Fibroblast of the aortic adventitia (primary cell): ENCODE data around the gene PLEKHF1. TPM values are rescaled to one million over a fixed set of nuclear protein-coding genes. Genes with fewer than 3 reads are reported as not detected.
A peak's percentile ranks its signal among the peaks of the same experiment; 100 is the strongest.

Experiments used
- DNase-seq: peaks from one replicate; pipeline ENCODE4 v3.0.0-alpha.2; 2010; ENCODE audit warnings: low read depth
- H3K4me3 ChIP-seq: 2 replicates; pipeline ENCODE4 v1.5.1; 2011; ENCODE audit warnings: low read depth, mild to moderate bottlenecking, control low read depth, low read length, moderate library complexity
- total RNA-seq: library from RNA; depleted of rRNA; stranded (reverse); fragments of >200 nt; gene quantifications from 2 replicates; pipeline ENCODE4 v1.2.3, GENCODE V29; 2012; ENCODE audit warnings: low replicate concordance
- TF ChIP-seq, protein P1 (sequence below): IDR thresholded peaks from 2 replicates; pipeline ENCODE4 v1.5.1; 2011; ENCODE audit warnings: mild to moderate bottlenecking, low read length, control low read depth, inconsistent platforms; ENCODE audit not compliant: insufficient read depth

PLEKHF1 gene
- total RNA-seq, 1 donor = 29.4 TPM

- TF ChIP-seq, protein P1, sequence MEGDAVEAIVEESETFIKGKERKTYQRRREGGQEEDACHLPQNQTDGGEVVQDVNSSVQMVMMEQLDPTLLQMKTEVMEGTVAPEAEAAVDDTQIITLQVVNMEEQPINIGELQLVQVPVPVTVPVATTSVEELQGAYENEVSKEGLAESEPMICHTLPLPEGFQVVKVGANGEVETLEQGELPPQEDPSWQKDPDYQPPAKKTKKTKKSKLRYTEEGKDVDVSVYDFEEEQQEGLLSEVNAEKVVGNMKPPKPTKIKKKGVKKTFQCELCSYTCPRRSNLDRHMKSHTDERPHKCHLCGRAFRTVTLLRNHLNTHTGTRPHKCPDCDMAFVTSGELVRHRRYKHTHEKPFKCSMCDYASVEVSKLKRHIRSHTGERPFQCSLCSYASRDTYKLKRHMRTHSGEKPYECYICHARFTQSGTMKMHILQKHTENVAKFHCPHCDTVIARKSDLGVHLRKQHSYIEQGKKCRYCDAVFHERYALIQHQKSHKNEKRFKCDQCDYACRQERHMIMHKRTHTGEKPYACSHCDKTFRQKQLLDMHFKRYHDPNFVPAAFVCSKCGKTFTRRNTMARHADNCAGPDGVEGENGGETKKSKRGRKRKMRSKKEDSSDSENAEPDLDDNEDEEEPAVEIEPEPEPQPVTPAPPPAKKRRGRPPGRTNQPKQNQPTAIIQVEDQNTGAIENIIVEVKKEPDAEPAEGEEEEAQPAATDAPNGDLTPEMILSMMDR = no peak
- no peak overlapping the region for H3K4me3 ChIP-seq
- no peak for DNase-seq
Observed at GRCh38 chr19:29655648-29656335, 9.5 kb upstream of the PLEKHF1 start.

DNA sequence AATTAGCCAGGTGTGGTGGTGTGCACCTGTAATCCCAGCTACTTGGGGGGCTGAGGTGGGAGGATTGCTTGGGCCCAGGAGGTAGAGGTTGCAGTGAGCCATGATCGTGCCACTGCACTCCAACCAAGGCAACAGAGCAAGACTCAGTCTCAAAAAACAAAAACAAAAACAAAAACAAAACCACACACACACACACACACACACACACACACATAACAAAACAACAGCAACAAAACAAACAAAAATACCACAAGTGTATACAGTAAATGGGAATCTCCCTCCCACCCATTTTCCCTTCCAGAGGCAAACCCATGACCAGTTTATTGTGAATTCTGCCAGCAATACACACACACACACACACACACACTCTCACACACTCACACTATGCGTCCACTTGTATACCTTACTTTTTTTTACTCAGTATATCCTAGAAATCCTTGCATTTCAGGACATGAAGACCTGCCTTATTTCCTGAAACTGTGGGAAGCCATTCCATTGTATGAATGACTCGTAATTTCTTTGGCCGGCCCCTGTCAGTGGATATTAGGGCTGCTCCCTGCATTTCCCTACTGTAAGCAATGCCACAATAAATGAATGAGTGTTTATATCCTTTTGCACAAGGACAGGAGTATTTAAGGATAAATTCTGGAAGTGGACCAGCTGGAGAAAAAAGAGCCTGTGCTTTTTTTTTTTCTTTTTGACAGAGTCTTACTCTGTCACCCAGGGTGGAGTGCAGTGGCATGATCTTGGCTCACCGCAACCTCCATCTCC, 6.9 kb upstream of the PLEKHF1 start:
- DNase-seq = peak; percentile 82
- H3K4me3 ChIP-seq = no peak overlapping the region
- TF ChIP-seq, protein P1 = no peak

GRCh38 chr19:29660835-29661234, 4.4 kb upstream of the PLEKHF1 start:
- TF ChIP-seq, protein P1 = no peak
- H3K4me3 ChIP-seq = no peak overlapping the region
- no peak for DNase-seq

GRCh38 chr19:29662278-29662603, 3.0 kb upstream of the PLEKHF1 start:
- no peak for DNase-seq
- TF ChIP-seq, protein P1 = no peak
- peak overlapping the region; percentile 25 for H3K4me3 ChIP-seq

DNA sequence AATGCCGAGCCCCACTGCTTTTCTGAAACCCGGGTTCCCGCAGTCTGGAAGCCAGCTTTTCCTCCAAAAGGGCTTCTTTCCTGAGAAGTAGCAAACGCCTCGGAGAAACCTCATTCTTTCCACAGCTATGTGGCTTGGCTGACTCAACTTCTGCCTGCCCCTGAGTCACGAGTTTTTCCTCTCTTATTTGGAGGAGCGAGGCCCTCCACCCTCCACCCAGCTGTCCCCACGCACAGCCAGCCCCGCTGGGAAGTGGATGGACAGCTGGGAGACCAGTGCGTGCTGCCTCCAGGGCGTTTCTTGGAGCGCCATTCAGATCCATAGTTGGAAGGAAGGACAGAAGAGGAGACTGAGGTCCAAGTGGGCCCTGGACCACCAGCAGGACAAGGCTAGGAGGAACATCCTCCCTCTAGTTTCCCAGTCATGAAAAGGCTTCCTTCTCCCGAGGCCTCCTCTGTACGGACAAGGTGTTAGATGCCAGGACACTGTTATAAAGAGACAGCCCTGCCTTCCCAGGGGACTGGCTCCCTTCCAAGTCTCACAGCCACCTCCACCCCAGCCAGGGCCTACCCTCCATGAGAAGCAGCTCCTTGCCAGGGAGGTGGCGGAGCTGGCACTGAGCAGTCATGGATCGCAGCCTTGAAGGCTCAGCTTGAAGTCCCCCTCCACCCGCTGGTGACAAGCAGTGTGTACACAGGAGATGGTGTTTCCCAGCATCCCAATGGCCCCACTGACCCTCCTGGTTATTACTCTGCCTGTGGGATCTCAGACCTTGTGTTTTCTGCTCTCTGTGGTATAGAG, 2.5 kb upstream of the PLEKHF1 start:
- no peak overlapping the region for H3K4me3 ChIP-seq
- DNase-seq = peak; percentile 99
- TF ChIP-seq, protein P1 = no peak

GRCh38 chr19:29663861-29664752, 1.2 kb upstream of the PLEKHF1 start:
- TF ChIP-seq, protein P1 = no peak
- H3K4me3 ChIP-seq = no peak overlapping the region
- no peak for DNase-seq
